ENCODE data around the gene BMP2.

Gene BMP2

GRCh38 chr20:6767536-6768227, at the start of gene BMP2:
BMP2 (plus strand) TSS chr20:6767686; CDS start chr20:6770127, 2,441 bp downstream.
- no peak for DNase-seq

GRCh38 chr20:6718662-6719368, 48.7 kb upstream of the BMP2 start:
- DNase-seq, result no peak

DNA sequence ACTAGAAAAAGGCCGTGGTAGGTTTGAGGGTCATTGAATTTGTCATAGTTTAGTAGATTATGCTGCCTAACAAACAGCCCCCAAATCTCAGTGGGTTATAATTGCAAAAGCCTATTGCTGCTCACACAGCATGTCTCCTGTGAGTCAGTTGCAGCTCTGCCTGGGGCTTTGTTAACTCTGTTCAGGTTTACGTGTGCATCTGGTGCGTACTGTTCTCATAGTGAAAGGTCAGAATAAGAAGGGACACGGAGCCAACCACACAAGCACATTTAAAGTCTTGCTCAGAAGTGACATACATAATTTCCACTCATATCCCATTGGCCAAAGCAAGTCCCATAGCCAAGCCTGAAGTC, 48.1 kb upstream of the BMP2 start:
- no peak for DNase-seq

- no peak for DNase-seq
Observed at GRCh38 chr20:6726761-6727160, 40.7 kb upstream of the BMP2 start.

GRCh38 chr20:6730672-6731328, 36.7 kb upstream of the BMP2 start:
- no peak for DNase-seq

GRCh38 chr20:6732001-6732447, 35.5 kb upstream of the BMP2 start:
- DNase-seq, result no peak

GRCh38 chr20:6732851-6733250, 34.6 kb upstream of the BMP2 start:
- DNase-seq, result no peak

GRCh38 chr20:6733965-6734364, 33.5 kb upstream of the BMP2 start:
- no peak for DNase-seq

- DNase-seq, result no peak
Observed at GRCh38 chr20:6735942-6736845, 31.3 kb upstream of the BMP2 start.

GRCh38 chr20:6739406-6739805, 28.1 kb upstream of the BMP2 start:
- DNase-seq, result no peak

GRCh38 chr20:6740096-6740495, 27.4 kb upstream of the BMP2 start:
- DNase-seq, result no peak

GRCh38 chr20:6744180-6744579, 23.3 kb upstream of the BMP2 start:
- no peak for DNase-seq

- DNase-seq, result no peak
Observed at GRCh38 chr20:6744805-6745204, 22.7 kb upstream of the BMP2 start.

DNA sequence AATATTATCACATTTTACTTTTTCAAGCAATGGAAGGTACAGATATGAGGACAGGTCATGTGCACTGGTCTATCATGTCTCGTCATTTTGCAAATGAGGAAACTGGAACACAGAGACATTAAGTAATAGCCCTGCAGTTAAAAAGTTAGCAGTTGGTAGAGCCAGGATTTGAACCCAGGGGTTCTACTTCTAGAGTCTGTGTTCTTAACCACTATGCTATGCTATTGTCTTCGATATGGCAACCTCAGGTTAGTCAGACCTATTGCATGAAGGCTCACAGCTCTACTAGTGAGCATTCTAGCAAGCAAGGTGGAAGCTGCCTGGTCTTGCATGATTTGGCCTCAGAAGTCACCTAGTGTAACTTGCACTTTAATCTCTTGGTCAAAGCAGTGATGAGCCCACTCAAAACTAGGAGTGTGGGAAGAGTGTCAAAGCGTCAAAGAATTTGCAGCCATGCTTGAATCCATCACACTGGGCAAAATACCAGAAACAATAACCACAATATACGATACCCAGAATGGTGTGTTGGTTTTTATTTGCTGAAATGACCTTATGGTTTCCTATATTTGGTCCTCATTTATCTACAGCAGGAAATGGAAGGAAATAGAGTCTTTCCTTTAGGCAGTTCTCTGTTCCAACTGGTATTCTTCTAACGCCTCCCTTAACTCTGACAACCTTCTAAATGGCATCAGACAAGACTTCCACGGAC, 20.4 kb upstream of the BMP2 start:
- DNase-seq, result no peak

DNA sequence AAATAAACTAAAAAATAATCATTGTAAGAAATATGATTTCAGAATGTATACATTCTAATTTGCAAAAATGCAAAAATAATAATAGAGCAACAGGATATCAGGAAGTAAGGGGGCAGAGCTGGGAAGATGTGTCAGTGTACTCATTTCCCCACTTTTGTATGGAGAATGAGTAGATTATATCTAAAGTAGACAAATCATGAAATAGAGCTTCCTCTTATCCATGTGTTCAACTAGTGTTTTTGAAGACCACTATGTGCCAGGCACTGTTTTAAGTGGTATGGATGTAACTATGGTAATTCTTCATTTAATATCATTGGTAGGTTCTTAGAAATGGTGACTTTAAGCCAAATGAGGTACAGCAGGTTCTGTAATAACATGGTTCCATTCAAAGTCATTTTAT, 17.0 kb upstream of the BMP2 start:
- DNase-seq, result no peak

- DNase-seq, result no peak
Observed at GRCh38 chr20:6756693-6757595, 10.5 kb upstream of the BMP2 start.

- DNase-seq, result no peak
Observed at GRCh38 chr20:6764619-6765018, 2.9 kb upstream of the BMP2 start.

DNA sequence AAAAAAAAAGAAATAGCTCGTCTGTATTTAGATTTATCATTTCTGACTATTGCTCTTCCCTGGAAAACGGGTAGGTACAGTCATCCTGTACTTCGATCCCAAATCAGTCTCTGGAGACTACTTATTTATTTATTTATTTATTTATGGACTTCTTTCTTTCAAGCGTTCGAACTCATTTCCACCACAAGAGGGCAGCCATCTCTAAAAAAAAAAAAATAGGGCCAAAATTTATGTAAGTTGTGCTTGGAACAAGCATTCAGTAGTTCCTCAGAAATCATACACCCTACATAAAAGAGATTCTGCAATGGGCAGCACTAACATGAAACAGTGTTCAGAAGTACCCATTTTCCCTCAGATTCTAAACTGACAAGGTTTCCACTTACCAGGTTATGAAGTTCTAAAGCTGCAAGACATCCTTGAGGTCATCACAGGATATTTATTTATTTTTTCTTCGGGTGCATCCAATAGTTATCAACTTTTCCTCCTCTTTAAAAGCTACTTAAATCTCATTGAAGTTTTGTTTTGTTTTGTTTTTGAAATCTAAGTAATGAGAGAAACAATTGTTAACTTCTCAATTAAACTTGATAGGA, 1.9 kb upstream of the BMP2 start:
- DNase-seq, result no peak

DNA sequence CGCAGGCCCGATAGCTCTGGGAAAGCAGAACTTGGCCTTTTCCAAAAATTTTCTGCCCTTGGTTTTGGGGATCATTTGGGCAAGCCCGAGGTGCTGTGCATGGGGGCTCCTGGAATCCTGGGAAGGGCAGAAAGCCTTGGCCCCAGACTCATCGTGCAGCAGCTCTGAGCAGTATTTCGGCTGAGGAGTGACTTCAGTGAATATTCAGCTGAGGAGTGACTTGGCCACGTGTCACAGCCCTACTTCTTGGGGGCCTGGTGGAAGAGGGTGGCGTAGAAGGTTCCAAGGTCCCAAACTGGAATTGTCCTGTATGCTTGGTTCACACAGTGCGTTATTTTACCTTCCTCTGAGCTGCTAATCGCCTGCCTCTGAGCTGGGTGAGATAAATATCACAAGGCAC, 1.1 kb upstream of the BMP2 start:
- no peak for DNase-seq

- DNase-seq, result no peak
Observed at GRCh38 chr20:6767126-6767535, 355 bp upstream of the BMP2 start.

Measured in CD4-positive, alpha-beta T cell treated with Interleukin-1 beta for 1 hour (primary cell).